HL-60 (cell line): ENCODE data around the gene CASTOR1.

Experiments used
- DNase-seq, 2 experiments: peaks; one replicate each; pipeline ENCODE4 v3.0.0-alpha.2; 2010 to 2020; ENCODE audit warnings: low read depth in 1 of 2, low spot score in 1 of 2
- H3K27ac ChIP-seq: fragments of 250-450 bp; sonication (Bioruptor Pico); replicated peaks from 2 replicates; pipeline ENCODE4 v1.5.1; 2020; ENCODE audit warnings: mild to moderate bottlenecking, moderate library complexity
- H3K27me3 ChIP-seq: fragments of 250-450 bp; sonication (Bioruptor Pico); 2 replicates; pipeline ENCODE4 v1.5.1; 2021; ENCODE audit warnings: mild to moderate bottlenecking, moderate library complexity; ENCODE audit not compliant: insufficient read depth, poor library complexity, severe bottlenecking
- H3K4me3 ChIP-seq: replicated peaks from 2 replicates; pipeline ENCODE4 v1.5.1; 2011; ENCODE audit warnings: mild to moderate bottlenecking, control low read depth, low read length; ENCODE audit not compliant: insufficient read depth
- GABPA ChIP-seq: IDR thresholded peaks from 2 replicates; pipeline ENCODE4 v1.6.1; 2012; ENCODE audit warnings: low read depth
- POLR2AphosphoS5 ChIP-seq: IDR thresholded peaks from 2 replicates; pipeline ENCODE4 v1.6.1; 2012; ENCODE audit warnings: low read depth
- SPI1 ChIP-seq: IDR thresholded peaks from 2 replicates; pipeline ENCODE4 v1.6.1; 2012; ENCODE audit warnings: low read depth, mild to moderate bottlenecking, borderline replicate concordance
- TF ChIP-seq, protein P1 (sequence below): IDR thresholded peaks from 2 replicates; pipeline ENCODE4 v1.6.1; 2012; ENCODE audit warnings: low read depth; ENCODE audit not compliant: insufficient replicate concordance
- TF ChIP-seq, protein P2 (sequence below): IDR thresholded peaks from one replicate; pipeline ENCODE4 v1.5.1; 2011; ENCODE audit warnings: low read length, control low read depth, inconsistent platforms; ENCODE audit not compliant: insufficient read depth

CASTOR1 gene

DNA sequence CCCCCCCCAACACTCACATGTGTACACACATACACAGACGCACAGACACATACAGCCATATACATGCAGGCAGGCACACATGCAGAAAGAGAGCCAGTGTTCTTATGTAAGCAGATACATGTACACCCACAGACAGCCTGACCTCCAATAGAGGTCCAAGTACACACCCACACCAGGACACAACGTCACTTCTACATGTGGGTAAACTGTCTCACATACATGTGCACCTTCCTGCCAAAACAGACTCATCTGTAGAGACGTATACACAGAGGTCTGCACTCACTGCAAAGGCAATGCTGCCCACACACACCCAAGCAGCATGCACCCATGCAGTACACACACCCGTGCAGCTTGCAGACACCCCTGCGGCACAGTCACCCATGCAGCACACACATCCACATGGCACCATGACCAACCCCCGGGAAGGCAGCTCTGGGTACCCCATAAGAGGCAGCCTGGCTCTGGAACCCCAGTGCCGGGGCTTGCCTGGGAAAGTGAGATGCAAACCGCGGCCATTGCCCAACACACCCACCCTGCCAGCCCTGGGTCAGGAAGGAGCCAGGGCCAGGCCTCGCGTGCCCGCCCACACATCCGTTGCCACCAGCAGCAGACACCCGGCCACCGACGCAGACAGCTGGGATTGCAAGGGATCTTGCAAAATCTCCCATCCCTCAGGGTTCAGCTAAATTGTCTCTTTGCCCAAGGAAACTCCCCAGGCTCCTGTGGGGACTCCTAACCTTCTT, 10.1 kb downstream of the CASTOR1 start:
- Histone ChIP-seq H3K27me3 (no peaks in the 10 kb centered on the region), H3K4me3 (no peak overlapping the region), H3K27ac (peak overlapping the region; percentile 37)
- peak; percentile 92 for TF ChIP-seq POLR2AphosphoS5
- no peak for TF ChIP-seq GABPA
- DNase-seq = peak; percentile 81 to 94

DNA sequence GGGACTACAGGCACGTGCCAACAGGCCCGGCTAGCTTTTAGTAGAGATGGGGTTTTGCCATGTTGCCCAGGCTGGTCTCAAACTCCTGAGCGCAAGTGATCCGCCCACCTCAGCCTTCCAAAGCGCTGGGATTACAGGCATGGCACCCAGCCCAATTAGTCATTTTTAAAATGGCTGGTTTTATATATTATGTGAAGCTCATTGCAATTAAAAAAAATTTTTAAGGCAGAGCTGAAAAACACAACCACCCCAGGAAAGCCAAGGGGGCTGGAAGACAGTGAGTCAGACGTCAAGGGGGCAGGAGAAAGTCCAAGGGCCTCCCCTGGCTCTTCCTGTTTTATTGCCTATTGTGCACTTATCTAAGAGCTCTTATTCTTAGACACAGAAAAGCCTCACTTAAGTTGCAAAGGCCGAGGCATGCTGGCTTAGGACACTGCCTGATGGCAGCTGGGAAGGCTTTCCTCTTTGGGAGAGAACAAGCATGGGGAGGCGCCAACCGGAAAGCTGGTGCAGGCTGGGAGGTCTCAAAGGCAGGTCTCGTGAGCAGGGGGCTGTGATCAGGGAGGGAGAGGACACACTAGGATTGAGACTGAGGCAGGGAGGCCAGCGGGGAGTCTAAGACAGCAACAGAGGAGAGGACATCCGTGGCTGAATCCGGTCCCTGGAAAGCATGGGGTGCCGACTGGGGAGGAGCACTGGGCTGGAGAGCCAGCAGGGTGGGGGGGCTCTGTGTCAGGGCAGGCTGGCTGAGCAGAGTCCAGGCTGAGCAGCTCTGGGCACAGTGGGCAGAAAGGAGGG, 11.6 kb downstream of the CASTOR1 start:
- TF ChIP-seq, protein P1, sequence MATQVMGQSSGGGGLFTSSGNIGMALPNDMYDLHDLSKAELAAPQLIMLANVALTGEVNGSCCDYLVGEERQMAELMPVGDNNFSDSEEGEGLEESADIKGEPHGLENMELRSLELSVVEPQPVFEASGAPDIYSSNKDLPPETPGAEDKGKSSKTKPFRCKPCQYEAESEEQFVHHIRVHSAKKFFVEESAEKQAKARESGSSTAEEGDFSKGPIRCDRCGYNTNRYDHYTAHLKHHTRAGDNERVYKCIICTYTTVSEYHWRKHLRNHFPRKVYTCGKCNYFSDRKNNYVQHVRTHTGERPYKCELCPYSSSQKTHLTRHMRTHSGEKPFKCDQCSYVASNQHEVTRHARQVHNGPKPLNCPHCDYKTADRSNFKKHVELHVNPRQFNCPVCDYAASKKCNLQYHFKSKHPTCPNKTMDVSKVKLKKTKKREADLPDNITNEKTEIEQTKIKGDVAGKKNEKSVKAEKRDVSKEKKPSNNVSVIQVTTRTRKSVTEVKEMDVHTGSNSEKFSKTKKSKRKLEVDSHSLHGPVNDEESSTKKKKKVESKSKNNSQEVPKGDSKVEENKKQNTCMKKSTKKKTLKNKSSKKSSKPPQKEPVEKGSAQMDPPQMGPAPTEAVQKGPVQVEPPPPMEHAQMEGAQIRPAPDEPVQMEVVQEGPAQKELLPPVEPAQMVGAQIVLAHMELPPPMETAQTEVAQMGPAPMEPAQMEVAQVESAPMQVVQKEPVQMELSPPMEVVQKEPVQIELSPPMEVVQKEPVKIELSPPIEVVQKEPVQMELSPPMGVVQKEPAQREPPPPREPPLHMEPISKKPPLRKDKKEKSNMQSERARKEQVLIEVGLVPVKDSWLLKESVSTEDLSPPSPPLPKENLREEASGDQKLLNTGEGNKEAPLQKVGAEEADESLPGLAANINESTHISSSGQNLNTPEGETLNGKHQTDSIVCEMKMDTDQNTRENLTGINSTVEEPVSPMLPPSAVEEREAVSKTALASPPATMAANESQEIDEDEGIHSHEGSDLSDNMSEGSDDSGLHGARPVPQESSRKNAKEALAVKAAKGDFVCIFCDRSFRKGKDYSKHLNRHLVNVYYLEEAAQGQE = no peak
- peak; percentile 65; the same call in 1 of the 2 replicates for TF ChIP-seq SPI1
- peak in 1 of 2 experiments; percentile 40 for DNase-seq
- Histone ChIP-seq H3K27ac (peak overlapping the region; percentile 47), H3K4me3 (no peak overlapping the region), H3K27me3 (no peaks in the 10 kb centered on the region)

DNA sequence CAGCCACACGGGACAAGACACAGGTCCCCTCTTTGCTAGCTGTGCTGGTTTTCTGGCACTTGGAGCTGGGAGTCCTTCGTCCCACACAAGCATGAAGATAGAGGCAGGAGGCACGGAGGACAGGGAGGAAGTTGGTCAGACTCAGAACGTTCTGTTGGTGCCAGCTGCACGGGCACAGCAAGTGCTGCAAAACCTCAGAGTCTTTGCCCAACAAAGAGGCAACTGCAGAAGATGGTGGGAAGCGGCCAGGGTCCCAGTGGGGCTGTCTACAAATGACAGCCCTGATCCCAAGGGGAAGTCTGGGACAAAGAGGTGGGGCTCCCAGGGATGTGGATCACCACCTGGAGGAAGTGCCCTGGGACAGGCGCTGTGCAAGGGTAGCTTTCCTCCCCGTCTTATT, 13.3 kb downstream of the CASTOR1 start:
- Histone ChIP-seq H3K27me3 (no peaks in the 10 kb centered on the region), H3K4me3 (no peak overlapping the region), H3K27ac (peak overlapping the region; percentile 41)
- peak; percentile 74; the same call in 1 of the 2 replicates for TF ChIP-seq SPI1
- TF ChIP-seq, protein P2, sequence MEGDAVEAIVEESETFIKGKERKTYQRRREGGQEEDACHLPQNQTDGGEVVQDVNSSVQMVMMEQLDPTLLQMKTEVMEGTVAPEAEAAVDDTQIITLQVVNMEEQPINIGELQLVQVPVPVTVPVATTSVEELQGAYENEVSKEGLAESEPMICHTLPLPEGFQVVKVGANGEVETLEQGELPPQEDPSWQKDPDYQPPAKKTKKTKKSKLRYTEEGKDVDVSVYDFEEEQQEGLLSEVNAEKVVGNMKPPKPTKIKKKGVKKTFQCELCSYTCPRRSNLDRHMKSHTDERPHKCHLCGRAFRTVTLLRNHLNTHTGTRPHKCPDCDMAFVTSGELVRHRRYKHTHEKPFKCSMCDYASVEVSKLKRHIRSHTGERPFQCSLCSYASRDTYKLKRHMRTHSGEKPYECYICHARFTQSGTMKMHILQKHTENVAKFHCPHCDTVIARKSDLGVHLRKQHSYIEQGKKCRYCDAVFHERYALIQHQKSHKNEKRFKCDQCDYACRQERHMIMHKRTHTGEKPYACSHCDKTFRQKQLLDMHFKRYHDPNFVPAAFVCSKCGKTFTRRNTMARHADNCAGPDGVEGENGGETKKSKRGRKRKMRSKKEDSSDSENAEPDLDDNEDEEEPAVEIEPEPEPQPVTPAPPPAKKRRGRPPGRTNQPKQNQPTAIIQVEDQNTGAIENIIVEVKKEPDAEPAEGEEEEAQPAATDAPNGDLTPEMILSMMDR = no peak
- DNase-seq = peak in 1 of 2 experiments; percentile 72

DNA sequence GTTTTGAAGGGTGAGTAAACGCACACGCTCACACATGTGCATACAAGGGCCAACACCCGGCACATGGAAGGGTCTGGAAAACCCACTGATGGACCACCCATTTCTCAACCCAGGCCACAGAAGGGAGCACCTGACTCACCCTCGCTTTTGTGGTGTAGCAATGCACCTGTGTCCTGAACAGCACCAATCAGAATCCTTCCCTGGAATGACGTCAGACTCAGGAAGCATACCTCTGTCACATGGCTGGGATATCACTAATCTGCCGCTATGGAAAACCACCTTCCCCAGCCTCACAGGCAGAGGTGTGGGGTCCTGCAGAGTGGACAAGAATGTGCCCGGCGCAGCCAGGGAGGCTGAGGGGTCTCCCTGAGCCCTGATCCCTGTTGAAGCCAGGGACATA, 13.7 kb downstream of the CASTOR1 start:
- no peak for DNase-seq
- Histone ChIP-seq H3K27ac (peak overlapping the region; percentile 41), H3K4me3 (no peak overlapping the region), H3K27me3 (no peaks in the 10 kb centered on the region)
- TF ChIP-seq POLR2AphosphoS5 (no peak), GABPA (no peak), SPI1 (no peak)
- TF ChIP-seq, protein P1 = no peak
- TF ChIP-seq, protein P2 = no peak
